ENCODE data around the gene TIMM44. TPM values are rescaled to one million over a fixed set of nuclear protein-coding genes. Genes with fewer than 3 reads are reported as not detected.
"Not testable (repeated sequence)": the region's sequence is repeated elsewhere in the genome, so short reads cannot be mapped to it uniquely, and the experiment has no call there.

Gene TIMM44
- polyA plus RNA-seq, 1 donor = 49.1 TPM

DNA sequence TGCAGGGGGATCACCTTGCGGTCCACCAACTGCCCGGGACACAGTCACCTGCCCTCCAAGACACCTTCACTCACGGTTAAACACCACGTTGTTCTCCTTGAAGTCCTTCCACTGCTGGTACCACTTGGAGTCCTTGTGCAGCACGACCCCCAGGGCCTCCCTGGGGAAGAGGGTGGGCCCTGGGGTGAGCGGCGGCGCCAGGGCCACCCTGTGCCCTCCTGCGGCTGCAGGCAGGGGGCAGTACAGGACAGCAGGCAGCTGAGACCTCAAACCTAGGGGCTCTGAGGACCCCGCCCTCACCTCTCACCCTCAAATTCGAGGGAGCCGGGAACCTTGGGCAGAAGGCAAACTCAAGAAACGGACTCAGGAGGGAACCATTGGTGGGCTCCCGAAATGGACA is 10.1 kb downstream of the TIMM44 start:
- Histone ChIP-seq H3K4me1 (ENCODE audit: control insufficient read depth, insufficient read depth, low read length) (no peaks in the 10 kb centered on the region), H3K27ac (ENCODE audit: low read length) (no peak overlapping the region), H3K4me3 (ENCODE audit: low read length) (no peak overlapping the region), H3K9me3 (ENCODE audit: control insufficient read depth, low read depth, low read length) (no peaks in the 10 kb centered on the region), H3K36me3 (ENCODE audit: control insufficient read depth, insufficient read depth, low read length) (peaks cover 69% of the 10 kb centered on the region), H3K27me3 (ENCODE audit: control insufficient read depth, insufficient read depth, low read length) (no peaks in the 10 kb centered on the region)
- WGBS (ENCODE audit: insufficient coverage, low lambda C conversion rate) = no CpG with 5 or more reads among the region's 14 CpGs
- no peak for DNase-seq

DNA sequence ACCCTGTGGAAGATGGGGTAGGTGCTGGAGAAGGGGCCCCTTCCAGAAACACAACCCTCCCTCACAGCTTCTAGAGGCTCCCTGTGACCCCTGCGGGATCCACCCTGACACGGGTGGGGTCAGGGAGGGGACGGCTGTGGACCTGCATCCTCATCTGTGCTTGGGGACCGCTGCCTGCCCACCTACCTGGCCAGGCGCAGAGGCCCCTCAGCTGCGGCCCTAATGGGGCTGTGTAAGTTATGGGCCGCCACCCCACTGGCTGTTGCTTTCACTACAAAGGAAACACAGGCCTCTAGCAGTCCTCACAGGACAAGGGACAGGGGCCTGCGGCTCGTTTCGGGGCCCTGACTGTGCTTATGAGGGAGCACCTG is 10.6 kb downstream of the TIMM44 start:
- Histone ChIP-seq H3K36me3 (ENCODE audit: control insufficient read depth, insufficient read depth, low read length) (peaks cover 68% of the 10 kb centered on the region), H3K9me3 (ENCODE audit: control insufficient read depth, low read depth, low read length) (no peaks in the 10 kb centered on the region), H3K27me3 (ENCODE audit: control insufficient read depth, insufficient read depth, low read length) (no peaks in the 10 kb centered on the region), H3K27ac (ENCODE audit: low read length) (no peak overlapping the region), H3K4me3 (ENCODE audit: low read length) (no peak overlapping the region), H3K4me1 (ENCODE audit: control insufficient read depth, insufficient read depth, low read length) (no peaks in the 10 kb centered on the region)
- no peak for DNase-seq
- no CpG with 5 or more reads among the region's 10 CpGs for WGBS (ENCODE audit: insufficient coverage, low lambda C conversion rate)

DNA sequence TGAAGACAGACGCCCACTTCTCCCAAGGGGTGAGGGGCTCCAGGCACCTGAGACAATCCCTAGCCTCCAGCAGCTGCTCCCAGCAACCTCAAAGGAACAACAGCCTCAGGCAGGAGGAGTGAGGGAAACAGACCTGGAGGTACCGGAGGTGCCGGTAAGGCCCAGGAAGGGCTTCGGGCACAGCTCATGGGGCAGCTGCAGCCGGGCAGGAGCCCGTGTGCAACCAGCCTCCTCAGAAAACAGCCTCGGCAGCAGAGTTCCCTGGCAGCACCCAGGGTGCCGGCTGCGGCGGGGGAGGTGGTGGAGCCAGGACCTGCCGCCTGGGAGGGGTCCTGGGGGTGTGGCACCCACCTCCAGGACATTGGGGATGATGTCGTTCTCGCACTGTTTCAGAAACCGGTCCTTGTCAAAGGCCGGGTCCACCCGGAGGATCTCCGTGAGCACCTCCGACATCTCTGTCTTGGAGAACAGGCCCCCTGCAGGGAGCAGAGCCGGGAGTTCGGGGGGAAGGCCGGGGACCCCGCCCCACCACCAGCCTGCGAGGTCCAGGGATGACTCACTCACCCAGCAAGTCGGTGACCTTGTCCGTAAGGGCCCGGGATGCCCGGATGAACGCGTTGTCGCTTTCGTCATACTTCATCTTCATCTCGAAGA is 11.1 kb downstream of the TIMM44 start:
- Histone ChIP-seq H3K27me3 (ENCODE audit: control insufficient read depth, insufficient read depth, low read length) (no peaks in the 10 kb centered on the region), H3K9me3 (ENCODE audit: control insufficient read depth, low read depth, low read length) (no peaks in the 10 kb centered on the region), H3K4me3 (ENCODE audit: low read length) (no peak overlapping the region), H3K27ac (ENCODE audit: low read length) (no peak overlapping the region), H3K4me1 (ENCODE audit: control insufficient read depth, insufficient read depth, low read length) (no peaks in the 10 kb centered on the region), H3K36me3 (ENCODE audit: control insufficient read depth, insufficient read depth, low read length) (peaks cover 67% of the 10 kb centered on the region)
- no peak for DNase-seq
- no CpG with 5 or more reads among the region's 32 CpGs for WGBS (ENCODE audit: insufficient coverage, low lambda C conversion rate)

DNA sequence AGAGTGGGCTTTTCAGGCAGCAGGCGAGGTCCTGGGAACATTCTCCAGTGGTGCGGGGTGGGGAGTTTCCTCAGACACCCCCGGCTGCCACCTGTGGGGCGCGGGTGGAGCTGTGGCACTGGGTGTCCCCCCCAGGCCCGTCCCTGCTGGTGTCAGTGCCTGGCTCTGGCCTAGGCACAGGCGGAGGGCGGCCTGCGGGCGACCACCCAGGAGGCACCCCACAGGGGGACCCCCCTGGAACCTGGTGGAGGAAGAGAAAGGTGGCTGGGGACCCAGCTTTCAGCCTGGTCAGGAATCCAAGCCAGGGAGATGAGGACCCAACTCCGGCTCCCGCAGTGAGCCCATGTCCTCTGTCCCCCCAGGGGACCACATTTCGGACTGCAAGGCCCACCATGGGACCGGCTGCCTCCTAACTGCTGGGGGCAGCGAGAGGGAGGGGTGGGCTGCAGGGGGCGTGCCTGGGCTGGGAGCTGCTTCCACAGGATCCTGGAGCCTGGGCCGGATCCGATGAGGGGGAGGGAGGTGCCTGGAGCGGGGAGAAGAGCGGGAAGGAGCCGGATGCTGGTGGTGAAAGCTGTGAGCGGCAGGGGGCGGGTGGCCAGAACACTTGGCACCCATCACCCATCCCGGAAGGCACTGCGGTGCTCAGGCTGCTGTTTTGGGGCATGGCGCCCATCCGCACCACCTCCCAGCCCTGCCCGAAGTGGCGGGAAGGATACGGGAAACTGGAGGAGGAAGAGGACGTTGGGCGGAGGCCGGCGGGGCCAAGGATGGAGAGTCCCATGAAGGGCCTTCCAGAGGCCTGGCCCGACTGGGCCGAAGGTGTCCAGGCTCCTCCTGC is 12.0 kb downstream of the TIMM44 start:
- Histone ChIP-seq H3K27me3 (ENCODE audit: control insufficient read depth, insufficient read depth, low read length) (no peaks in the 10 kb centered on the region), H3K36me3 (ENCODE audit: control insufficient read depth, insufficient read depth, low read length) (peaks cover 63% of the 10 kb centered on the region), H3K9me3 (ENCODE audit: control insufficient read depth, low read depth, low read length) (peaks cover 3% of the 10 kb centered on the region), H3K4me1 (ENCODE audit: control insufficient read depth, insufficient read depth, low read length) (peaks cover under 1% of the 10 kb centered on the region), H3K4me3 (ENCODE audit: low read length) (no peak overlapping the region), H3K27ac (ENCODE audit: low read length) (no peak overlapping the region)
- WGBS (ENCODE audit: insufficient coverage, low lambda C conversion rate) = no CpG with 5 or more reads among the region's 36 CpGs
- DNase-seq = no peak

DNA sequence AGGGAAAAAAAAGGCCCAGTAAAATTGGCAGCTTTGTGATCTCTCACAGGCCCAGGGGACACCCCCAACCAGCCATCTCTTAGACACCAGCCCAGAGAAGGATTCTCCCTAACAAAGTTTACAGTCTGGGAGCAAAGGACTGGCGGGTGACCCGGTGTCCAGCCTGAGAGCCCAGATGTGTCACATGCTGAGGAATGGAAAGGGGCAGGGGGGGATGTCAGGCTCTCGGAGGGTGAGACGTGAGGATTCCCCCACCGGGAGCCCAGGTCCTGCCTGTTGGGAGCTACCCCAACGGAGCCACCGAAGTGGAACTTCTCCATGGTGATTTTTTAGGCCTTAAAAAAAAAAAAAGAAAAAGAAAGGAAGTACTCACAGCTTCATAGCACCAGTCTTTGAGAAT is 12.7 kb downstream of the TIMM44 start:
- Histone ChIP-seq H3K4me3 (ENCODE audit: low read length) (no peak overlapping the region), H3K27ac (ENCODE audit: low read length) (no peak overlapping the region), H3K4me1 (ENCODE audit: control insufficient read depth, insufficient read depth, low read length) (peaks cover 4% of the 10 kb centered on the region), H3K27me3 (ENCODE audit: control insufficient read depth, insufficient read depth, low read length) (no peaks in the 10 kb centered on the region), H3K9me3 (ENCODE audit: control insufficient read depth, low read depth, low read length) (peaks cover 3% of the 10 kb centered on the region), H3K36me3 (ENCODE audit: control insufficient read depth, insufficient read depth, low read length) (peaks cover 57% of the 10 kb centered on the region)
- WGBS (ENCODE audit: insufficient coverage, low lambda C conversion rate) = no CpG with 5 or more reads among the region's 7 CpGs
- DNase-seq = no peak

DNA sequence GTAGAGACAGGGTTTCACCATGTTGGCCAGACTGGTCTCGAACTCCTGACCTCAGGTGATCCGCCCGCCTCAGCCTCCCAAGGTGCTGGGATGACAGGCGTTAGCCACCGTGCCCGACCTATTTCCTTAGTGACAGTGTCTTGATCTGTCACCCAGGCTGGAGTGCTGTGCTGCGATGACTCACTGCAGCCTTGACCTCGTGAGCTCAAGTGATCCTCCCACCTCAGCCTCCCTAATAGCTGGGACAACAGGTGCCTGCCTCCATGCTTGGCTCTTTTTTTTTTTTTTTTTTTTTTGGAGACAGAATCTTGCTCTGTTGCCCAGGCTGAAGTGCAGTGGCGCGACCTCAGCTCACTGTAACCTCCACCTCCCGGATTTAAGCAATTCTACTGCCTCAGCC is 13.4 kb downstream of the TIMM44 start:
- no CpG with 5 or more reads among the region's 11 CpGs for WGBS (ENCODE audit: insufficient coverage, low lambda C conversion rate)
- DNase-seq; H3K4me3 ChIP-seq (ENCODE audit: low read length); H3K27me3 ChIP-seq (ENCODE audit: control insufficient read depth, insufficient read depth, low read length); H3K4me1 ChIP-seq (ENCODE audit: control insufficient read depth, insufficient read depth, low read length); H3K27ac ChIP-seq (ENCODE audit: low read length); H3K9me3 ChIP-seq (ENCODE audit: control insufficient read depth, low read depth, low read length): not testable (repeated sequence)
- H3K36me3 ChIP-seq (ENCODE audit: control insufficient read depth, insufficient read depth, low read length) = peaks cover 50% of the 10 kb centered on the region

DNA sequence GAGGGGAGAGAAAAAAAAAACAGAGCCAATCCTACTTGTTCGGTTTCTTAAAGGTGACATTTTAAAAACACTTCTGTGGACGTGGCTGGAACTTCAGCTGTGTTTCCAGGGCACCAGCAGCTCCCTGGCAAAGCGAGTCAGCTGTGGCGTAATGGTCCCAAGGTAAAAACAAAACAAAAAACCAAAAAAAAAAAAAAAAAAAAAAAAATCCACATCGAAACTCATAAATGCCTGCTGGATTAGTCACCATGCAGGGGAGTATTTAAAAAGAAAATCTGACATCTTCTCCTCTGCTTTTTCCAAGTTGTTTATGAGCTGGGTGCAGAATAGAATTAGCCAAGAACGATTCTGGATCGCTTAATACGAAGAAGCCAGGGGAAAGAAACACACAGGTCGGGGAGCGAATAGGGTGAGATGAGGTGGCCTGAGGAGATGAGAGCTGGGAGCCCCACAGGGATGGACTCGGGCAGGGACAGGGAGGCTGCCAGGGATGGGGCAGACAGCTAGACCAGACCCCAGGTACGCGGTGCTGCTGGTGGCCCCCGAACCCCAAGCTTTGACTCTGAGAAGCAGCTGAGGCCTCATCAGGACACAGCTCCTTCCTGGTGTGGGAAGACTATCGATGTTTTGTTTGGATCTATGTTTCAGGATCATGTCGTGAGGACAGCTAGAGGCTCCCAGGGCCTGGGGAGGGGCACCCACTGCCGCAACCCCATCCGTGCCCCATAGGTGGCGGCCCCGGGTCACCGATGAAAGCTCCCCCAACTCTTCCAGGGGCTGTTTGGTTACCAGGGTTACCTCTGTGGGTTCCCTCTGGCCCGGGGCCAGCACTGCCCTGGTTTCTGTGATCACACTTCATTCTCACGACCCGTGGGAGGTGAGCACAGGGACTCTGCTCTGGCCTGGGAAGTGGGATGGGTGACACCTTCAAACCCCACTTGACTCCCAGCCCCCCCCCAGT is 14.4 kb downstream of the TIMM44 start:
- Histone ChIP-seq H3K27me3 (ENCODE audit: control insufficient read depth, insufficient read depth, low read length) (no peaks in the 10 kb centered on the region), H3K9me3 (ENCODE audit: control insufficient read depth, low read depth, low read length) (peaks cover 3% of the 10 kb centered on the region), H3K4me1 (ENCODE audit: control insufficient read depth, insufficient read depth, low read length) (peaks cover 4% of the 10 kb centered on the region), H3K4me3 (ENCODE audit: low read length) (no peak overlapping the region), H3K27ac (ENCODE audit: low read length) (no peak overlapping the region), H3K36me3 (ENCODE audit: control insufficient read depth, insufficient read depth, low read length) (peaks cover 40% of the 10 kb centered on the region)
- no peak for DNase-seq
- WGBS (ENCODE audit: insufficient coverage, low lambda C conversion rate) = no CpG with 5 or more reads among the region's 24 CpGs

DNA sequence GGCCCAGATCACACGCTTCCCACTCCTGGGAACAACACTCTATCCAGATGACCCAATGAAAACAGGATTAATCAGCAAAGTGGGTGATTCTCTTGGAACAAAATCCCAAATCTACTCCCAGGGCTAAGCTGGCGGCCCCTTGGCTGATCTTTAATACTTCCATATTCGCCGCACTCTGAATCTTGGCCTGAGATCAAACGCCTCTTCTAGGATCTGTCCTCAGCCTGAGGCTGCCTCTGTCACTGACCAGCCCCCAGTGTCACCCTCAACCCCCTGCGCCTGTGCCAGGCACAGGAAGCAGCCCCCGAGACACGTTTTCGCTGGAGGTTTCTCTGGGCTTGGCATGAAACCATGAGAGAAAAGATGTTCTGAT is 15.1 kb downstream of the TIMM44 start:
- Histone ChIP-seq H3K9me3 (ENCODE audit: control insufficient read depth, low read depth, low read length) (peaks cover 3% of the 10 kb centered on the region), H3K36me3 (ENCODE audit: control insufficient read depth, insufficient read depth, low read length) (peaks cover 33% of the 10 kb centered on the region), H3K27me3 (ENCODE audit: control insufficient read depth, insufficient read depth, low read length) (no peaks in the 10 kb centered on the region), H3K4me1 (ENCODE audit: control insufficient read depth, insufficient read depth, low read length) (peaks cover 4% of the 10 kb centered on the region), H3K27ac (ENCODE audit: low read length) (no peak overlapping the region), H3K4me3 (ENCODE audit: low read length) (no peak overlapping the region)
- no peak for DNase-seq
- 100% methylated on average over 1 of the region's 9 CpGs for WGBS (ENCODE audit: insufficient coverage, low lambda C conversion rate)

DNA sequence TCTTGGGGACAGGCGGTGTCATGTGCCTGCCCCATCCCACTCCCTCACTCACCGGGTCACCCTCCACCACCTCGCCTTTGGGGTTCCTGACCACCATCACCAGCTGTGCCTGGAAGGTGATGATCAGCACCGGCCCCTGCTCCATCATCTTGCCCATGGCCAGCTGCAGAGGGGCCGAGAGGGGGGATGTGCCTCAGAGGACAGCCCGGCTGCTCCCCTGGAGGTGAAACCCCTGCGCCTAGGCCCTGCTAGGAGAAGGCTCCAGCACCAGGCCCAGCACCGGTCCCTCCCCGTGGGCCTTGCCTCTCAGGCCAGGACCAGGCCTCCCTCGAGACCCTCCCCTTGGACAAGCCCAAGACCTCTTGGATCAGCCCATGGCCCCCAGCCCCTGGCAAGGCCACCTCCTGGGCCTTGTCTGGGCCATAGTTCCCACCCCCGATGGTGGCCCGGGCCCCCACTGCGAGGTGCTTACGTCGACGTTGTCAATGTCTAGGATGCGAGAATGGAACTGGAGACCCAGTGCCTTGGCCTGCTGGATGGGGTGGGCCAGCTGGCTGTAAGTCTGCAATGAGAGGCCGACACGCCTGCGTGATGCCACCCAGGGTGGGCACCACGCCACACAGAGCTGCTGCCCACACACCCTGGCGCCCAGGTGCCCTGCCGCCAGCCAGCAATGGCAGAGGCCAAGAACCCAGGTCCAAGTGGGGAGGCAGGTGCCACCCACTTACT is 15.7 kb downstream of the TIMM44 start:
- peaks cover 33% of the 10 kb centered on the region for H3K36me3 ChIP-seq (ENCODE audit: control insufficient read depth, insufficient read depth, low read length)
- H3K27me3 ChIP-seq (ENCODE audit: control insufficient read depth, insufficient read depth, low read length) = no peaks in the 10 kb centered on the region
- peaks cover 4% of the 10 kb centered on the region for H3K4me1 ChIP-seq (ENCODE audit: control insufficient read depth, insufficient read depth, low read length)
- H3K9me3 ChIP-seq (ENCODE audit: control insufficient read depth, low read depth, low read length) = peaks cover 3% of the 10 kb centered on the region
- WGBS (ENCODE audit: insufficient coverage, low lambda C conversion rate) = no CpG with 5 or more reads among the region's 23 CpGs
- H3K4me3 ChIP-seq (ENCODE audit: low read length) = no peak overlapping the region
- no peak for DNase-seq
- no peak overlapping the region for H3K27ac ChIP-seq (ENCODE audit: low read length)

All from large intestine (tissue), 3 donors.